Activated CD4-positive, alpha-beta memory T cell treated with anti-CD3 and anti-CD28 coated beads, Interleukin-2, amount 10 ng/mL, durations not matched to agents 7 days and 5 days (primary cell): ENCODE measurements around the gene DTNB. TPM values are rescaled to one million over a fixed set of nuclear protein-coding genes. Genes with fewer than 3 reads are reported as not detected.
A peak's percentile ranks its signal among the peaks of the same experiment; 100 is the strongest.

ENCODE experiments used
- CTCF ChIA-PET: fragments of 350-600 bp; sonication (Branson Sonifier 250); formaldehyde crosslinking; loops from one replicate; lab custom pipeline; 2021; ENCODE audit warnings: antibody characterized with exemption, inconsistent platforms; lab: Charles Lee
- POLR2A ChIA-PET: fragments of 350-600 bp; sonication (Branson Sonifier 250); formaldehyde crosslinking; loops from one replicate; lab custom pipeline; 2021; ENCODE audit warnings: antibody characterized with exemption; lab: Charles Lee
- DNase-seq: peaks from one replicate; pipeline ENCODE4 v3.0.0-alpha.2; 2020
- H3K27ac Mint-ChIP-seq: one replicate; pipeline ENCODE4 v1.8.0; 2021; ENCODE audit warnings: mild to moderate bottlenecking, mixed read lengths
- H3K27me3 Mint-ChIP-seq: one replicate; pipeline ENCODE4 v1.8.0; 2021; ENCODE audit warnings: mixed read lengths
- H3K36me3 Mint-ChIP-seq: one replicate; pipeline ENCODE4 v1.8.0; 2021; ENCODE audit warnings: low read depth, mixed read lengths
- H3K4me1 Mint-ChIP-seq: one replicate; pipeline ENCODE4 v1.8.0; 2021; ENCODE audit warnings: mixed read lengths
- H3K4me3 Mint-ChIP-seq: one replicate; pipeline ENCODE4 v1.8.0; 2021; ENCODE audit warnings: mild to moderate bottlenecking, mixed read lengths
- H3K9me3 Mint-ChIP-seq: one replicate; pipeline ENCODE4 v1.8.0; 2021; ENCODE audit warnings: mixed read lengths
- total RNA-seq, 2 experiments: library from RNA; stranded (reverse); gene quantifications; one replicate each; pipeline ENCODE4 v1.2.3, GENCODE V29; 2021

The DTNB gene
- total RNA-seq, 2 experiments from 2014 or later, result 27.0 to 29.8 TPM

DNA sequence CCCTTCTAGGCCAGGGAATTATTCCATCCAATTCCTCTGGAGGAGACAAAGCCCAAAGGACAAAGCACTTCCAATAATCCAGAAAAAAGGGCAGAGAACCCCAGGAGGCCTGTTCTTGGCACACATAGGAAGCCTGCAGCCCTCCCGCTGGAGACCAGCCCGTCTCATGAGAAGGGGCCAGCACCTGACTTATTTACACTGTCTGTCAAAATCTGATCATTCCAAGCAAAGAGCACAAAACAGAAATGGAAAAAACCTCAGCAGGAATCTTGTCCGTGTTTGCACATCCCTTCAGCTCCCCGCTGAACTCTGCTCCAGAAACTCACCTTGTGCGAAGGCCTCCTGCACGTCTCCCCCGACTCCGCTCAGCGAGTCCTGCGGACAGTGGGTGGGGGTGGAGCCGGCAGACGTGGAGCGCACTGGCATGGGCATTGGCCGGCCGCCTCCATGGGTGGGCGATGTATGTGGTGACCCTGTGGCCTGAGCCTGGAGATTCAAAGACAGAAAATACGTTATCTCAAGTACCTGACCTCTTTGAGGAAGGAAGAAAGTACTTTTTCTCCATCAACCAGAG is 285.4 kb downstream of the DTNB start:
- ChIA-PET POLR2A (interaction anchor here (1.4 kb wide), 2 partner anchors 14 to 65 kb away, joined by 3 read pairs; no protein-coding TSS in a partner anchor), CTCF (interaction anchor here (0.9 kb wide), 1 partner anchor 12 kb away, joined by 5 read pairs; no protein-coding TSS in a partner anchor)
- H3K4me3 Mint-ChIP-seq, result no peak overlapping the region
- H3K9me3 Mint-ChIP-seq, result peaks cover 2% of the 10 kb centered on the region
- no peak for DNase-seq
- H3K27ac Mint-ChIP-seq, result peak overlapping the region; percentile 4
- H3K36me3 Mint-ChIP-seq, result peaks cover 24% of the 10 kb centered on the region
- H3K27me3 Mint-ChIP-seq, result no peaks in the 10 kb centered on the region
- peaks cover 26% of the 10 kb centered on the region for H3K4me1 Mint-ChIP-seq

GRCh38 chr2:25386971-25387875 is 286.2 kb downstream of the DTNB start:
- DNase-seq, result no peak
- Mint-ChIP-seq H3K27ac (peak overlapping the region; percentile 22), H3K9me3 (peaks cover 2% of the 10 kb centered on the region), H3K36me3 (peaks cover 24% of the 10 kb centered on the region), H3K4me3 (no peak overlapping the region), H3K27me3 (no peaks in the 10 kb centered on the region), H3K4me1 (peaks cover 26% of the 10 kb centered on the region)
- ChIA-PET POLR2A (interaction anchor here (0.9 to 2.9 kb wide), 3 partner anchors 10 to 73 kb away, joined by 3 to 9 read pairs (median 5); no protein-coding TSS in a partner anchor), CTCF (interaction anchor here (3.3 kb wide), 1 partner anchor 11 kb away, joined by 16 read pairs; no protein-coding TSS in a partner anchor)

DNA sequence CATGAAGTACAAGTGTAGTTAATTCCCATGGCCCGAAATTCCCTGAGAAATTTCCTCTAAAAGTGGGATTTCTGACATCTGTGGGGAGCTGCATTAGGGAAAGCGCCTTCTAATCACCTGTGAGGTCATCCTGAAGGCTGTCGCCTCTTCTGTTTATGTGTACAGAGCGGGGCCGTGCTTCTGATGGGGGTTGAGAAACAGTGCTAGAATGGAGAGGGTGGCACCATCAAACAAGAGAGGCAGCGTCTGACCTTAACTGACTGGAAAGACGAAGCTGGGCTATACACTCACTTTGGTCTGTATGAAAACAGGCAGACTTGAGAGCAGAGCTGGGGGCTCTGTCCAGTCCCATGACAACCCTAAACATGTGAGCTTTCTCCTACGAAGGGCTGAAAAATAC is 287.5 kb downstream of the DTNB start:
- no peak overlapping the region for H3K4me3 Mint-ChIP-seq
- ChIA-PET CTCF (interaction anchor here (3.3 to 3.9 kb wide), 2 partner anchors 9 to 23 kb away, joined by 16 to 21 read pairs; no protein-coding TSS in a partner anchor), POLR2A (interaction anchor here (1.0 to 2.9 kb wide), 2 partner anchors 9 to 10 kb away, joined by 3 to 9 read pairs; no protein-coding TSS in a partner anchor)
- DNase-seq, result no peak
- no peaks in the 10 kb centered on the region for H3K27me3 Mint-ChIP-seq
- H3K36me3 Mint-ChIP-seq, result peaks cover 20% of the 10 kb centered on the region
- H3K27ac Mint-ChIP-seq, result no peak overlapping the region
- H3K9me3 Mint-ChIP-seq, result no peaks in the 10 kb centered on the region
- H3K4me1 Mint-ChIP-seq, result peaks cover 22% of the 10 kb centered on the region

DNA sequence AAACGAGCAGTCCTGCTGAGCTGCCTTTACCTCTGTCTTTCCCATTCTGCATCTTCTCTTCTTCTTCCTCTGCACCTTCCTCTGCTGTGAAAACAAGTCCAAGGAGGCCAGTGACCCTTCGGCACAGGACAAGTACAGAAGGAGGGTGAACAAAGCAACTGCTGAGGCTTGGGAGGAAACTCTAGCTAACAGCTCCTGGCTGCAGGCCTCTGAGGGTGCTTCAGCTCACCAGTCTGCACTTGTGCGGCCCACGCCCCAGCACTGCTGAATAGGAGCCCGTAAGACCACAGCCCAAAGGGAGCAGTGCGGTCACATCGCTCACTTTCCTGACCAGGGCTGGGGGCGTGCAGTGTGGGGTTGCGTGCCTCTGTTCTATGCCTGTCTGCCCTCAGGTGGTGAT is 289.6 kb downstream of the DTNB start:
- Mint-ChIP-seq H3K27ac (no peak overlapping the region), H3K4me3 (no peak overlapping the region), H3K36me3 (peaks cover 22% of the 10 kb centered on the region), H3K4me1 (peaks cover 26% of the 10 kb centered on the region), H3K27me3 (no peaks in the 10 kb centered on the region), H3K9me3 (no peaks in the 10 kb centered on the region)
- no peak for DNase-seq
- ChIA-PET POLR2A (no interaction called here), CTCF (interaction anchor here (3.9 kb wide), 1 partner anchor 21 kb away, joined by 21 read pairs; no protein-coding TSS in a partner anchor)

DNA sequence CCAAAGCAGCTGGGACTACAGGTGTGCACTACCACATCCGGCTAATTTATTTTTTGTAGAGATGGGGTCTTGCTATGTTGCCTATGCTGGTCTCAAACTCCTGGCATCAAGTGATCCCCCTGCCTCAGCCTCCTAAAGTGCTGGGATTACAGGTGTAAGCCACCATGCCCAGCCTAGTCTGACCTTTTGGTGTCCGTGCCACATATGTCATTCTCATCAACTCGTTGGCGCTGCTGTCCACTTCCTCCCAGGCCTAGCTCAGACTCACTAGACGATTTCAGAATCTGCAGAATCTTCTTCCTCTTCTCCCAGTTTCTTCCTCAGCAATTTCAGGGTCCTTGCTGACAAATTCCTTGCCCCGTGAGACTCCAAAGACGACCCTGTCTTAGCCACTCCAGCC is 291.9 kb downstream of the DTNB start:
- ChIA-PET POLR2A (interaction anchor here (1.2 kb wide), 1 partner anchor 19 kb away, joined by 4 read pairs; no protein-coding TSS in a partner anchor), CTCF (no interaction called here)
- Mint-ChIP-seq H3K27ac (no peak overlapping the region), H3K27me3 (no peaks in the 10 kb centered on the region), H3K4me3 (no peak overlapping the region), H3K9me3 (no peaks in the 10 kb centered on the region), H3K36me3 (peaks cover 26% of the 10 kb centered on the region), H3K4me1 (peaks cover 23% of the 10 kb centered on the region)
- DNase-seq, result peak; percentile 11

GRCh38 chr2:25380586-25381375 is 292.6 kb downstream of the DTNB start:
- H3K9me3 Mint-ChIP-seq, result no peaks in the 10 kb centered on the region
- POLR2A ChIA-PET, result no interaction called here
- H3K27ac Mint-ChIP-seq, result no peak overlapping the region
- H3K4me1 Mint-ChIP-seq, result peaks cover 28% of the 10 kb centered on the region
- no peaks in the 10 kb centered on the region for H3K27me3 Mint-ChIP-seq
- DNase-seq, result peak; percentile 3
- no peak overlapping the region for H3K4me3 Mint-ChIP-seq
- H3K36me3 Mint-ChIP-seq, result peaks cover 25% of the 10 kb centered on the region
- CTCF ChIA-PET, result interaction anchor here (11.1 kb wide), 1 partner anchor 18 kb away, joined by 131 read pairs; no protein-coding TSS in a partner anchor

DNA sequence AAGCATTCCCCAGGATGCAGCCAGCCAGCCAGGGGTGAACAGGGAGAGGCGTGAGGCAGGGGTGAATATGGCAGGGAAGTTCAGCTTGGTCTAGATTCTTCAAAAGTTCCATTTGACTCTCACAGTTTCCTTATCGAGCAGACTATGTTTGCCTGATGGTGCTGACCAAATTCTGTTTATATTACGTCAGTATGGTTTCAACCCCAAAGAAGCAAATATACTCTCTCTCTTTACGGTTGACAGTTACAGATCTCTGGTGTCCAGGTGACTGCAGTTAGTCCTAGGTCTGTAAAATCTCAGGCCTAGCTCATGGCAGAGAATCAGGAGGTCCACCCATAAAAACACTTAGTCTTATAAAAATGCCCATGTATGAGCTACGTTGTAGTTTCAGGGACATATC is 293.4 kb downstream of the DTNB start:
- Mint-ChIP-seq H3K36me3 (peaks cover 25% of the 10 kb centered on the region), H3K4me1 (peaks cover 28% of the 10 kb centered on the region), H3K4me3 (no peak overlapping the region), H3K27me3 (no peaks in the 10 kb centered on the region), H3K27ac (no peak overlapping the region), H3K9me3 (no peaks in the 10 kb centered on the region)
- POLR2A ChIA-PET, result no interaction called here
- CTCF ChIA-PET, result interaction anchor here (11.1 kb wide), 1 partner anchor 17 kb away, joined by 131 read pairs; no protein-coding TSS in a partner anchor
- DNase-seq, result no peak

DNA sequence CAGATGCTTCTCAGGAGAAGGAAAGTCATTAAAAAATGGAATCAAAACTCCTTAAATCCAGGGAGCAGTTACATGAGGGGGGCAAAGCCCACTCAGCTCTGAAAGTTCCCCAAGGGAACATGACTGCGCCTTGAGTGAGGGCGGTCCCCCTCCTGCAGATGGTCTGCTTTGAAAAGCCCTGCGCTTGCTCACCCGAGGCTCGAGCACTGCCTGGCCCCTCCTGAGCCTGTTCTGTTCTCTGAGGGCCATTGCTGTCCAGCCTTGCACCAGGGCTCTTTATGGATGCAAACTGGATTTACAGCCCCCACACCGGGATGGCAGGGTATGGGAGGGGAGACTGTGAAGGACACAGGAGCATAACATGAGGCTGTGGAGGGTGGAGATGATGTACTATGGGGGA is 293.8 kb downstream of the DTNB start:
- no peak overlapping the region for H3K4me3 Mint-ChIP-seq
- CTCF ChIA-PET, result interaction anchor here (11.1 kb wide), 1 partner anchor 16 kb away, joined by 131 read pairs; no protein-coding TSS in a partner anchor
- H3K4me1 Mint-ChIP-seq, result peaks cover 28% of the 10 kb centered on the region
- H3K36me3 Mint-ChIP-seq, result peaks cover 25% of the 10 kb centered on the region
- POLR2A ChIA-PET, result no interaction called here
- peak; percentile 11 for DNase-seq
- H3K27ac Mint-ChIP-seq, result no peak overlapping the region
- no peaks in the 10 kb centered on the region for H3K27me3 Mint-ChIP-seq
- H3K9me3 Mint-ChIP-seq, result no peaks in the 10 kb centered on the region

GRCh38 chr2:25378731-25379490 is 294.5 kb downstream of the DTNB start:
- CTCF ChIA-PET, result interaction anchor here (11.1 kb wide), 1 partner anchor 16 kb away, joined by 131 read pairs; no protein-coding TSS in a partner anchor
- H3K4me1 Mint-ChIP-seq, result peaks cover 28% of the 10 kb centered on the region
- no peaks in the 10 kb centered on the region for H3K27me3 Mint-ChIP-seq
- no peaks in the 10 kb centered on the region for H3K9me3 Mint-ChIP-seq
- DNase-seq, result peak; percentile 15
- no peak overlapping the region for H3K4me3 Mint-ChIP-seq
- H3K36me3 Mint-ChIP-seq, result peaks cover 25% of the 10 kb centered on the region
- H3K27ac Mint-ChIP-seq, result peak overlapping the region; percentile 49
- POLR2A ChIA-PET, result interaction anchor here (3.7 kb wide), 1 partner anchor 75 kb away, joined by 15 read pairs; no protein-coding TSS in a partner anchor

- Mint-ChIP-seq H3K4me3 (no peak overlapping the region), H3K4me1 (peaks cover 28% of the 10 kb centered on the region)
Measured at GRCh38 chr2:25377822-25378421, 295.5 kb downstream of the DTNB start.

More at GRCh38 chr2:25377822-25378421, 295.5 kb downstream of the DTNB start:
- no peaks in the 10 kb centered on the region for H3K27me3 Mint-ChIP-seq
- CTCF ChIA-PET, result interaction anchor here (0.8 to 11.1 kb wide), 7 partner anchors 8 to 181 kb away, joined by 3 to 131 read pairs (median 8); no protein-coding TSS in a partner anchor
- POLR2A ChIA-PET, result interaction anchor here (1.0 to 3.8 kb wide), 6 partner anchors 8 to 76 kb away, joined by 3 to 41 read pairs (median 11); no protein-coding TSS in a partner anchor
- DNase-seq, result no peak
- peaks cover 25% of the 10 kb centered on the region for H3K36me3 Mint-ChIP-seq
- H3K27ac Mint-ChIP-seq, result peak overlapping the region; percentile 96
- H3K9me3 Mint-ChIP-seq, result no peaks in the 10 kb centered on the region
